ENCODE data around the gene STXBP5L.
"Not testable (repeated sequence)": the region's sequence is repeated elsewhere in the genome, so short reads cannot be mapped to it uniquely, and the experiment has no call there.

STXBP5L gene

GRCh38 chr3:121096953-121097352, 188.9 kb downstream of the STXBP5L start:
- no peak for TF ChIP-seq CTCF (IDR thresholded peaks at IDR 0.05; ENCODE audit: control insufficient read depth, extremely low read depth, insufficient read depth)
- peak overlapping the region; percentile 28 for H3K4me3 ChIP-seq (ENCODE audit: low read depth, low read length)
- peak; percentile 68 for DNase-seq (ENCODE audit: low read depth)

GRCh38 chr3:121111086-121111485, 203.1 kb downstream of the STXBP5L start:
- DNase-seq (ENCODE audit: low read depth); H3K4me3 ChIP-seq (ENCODE audit: low read depth, low read length): not testable (repeated sequence)

GRCh38 chr3:121111914-121112612, 204.1 kb downstream of the STXBP5L start:
- H3K4me3 ChIP-seq (ENCODE audit: low read depth, low read length), result no peak overlapping the region
- DNase-seq (ENCODE audit: low read depth), result no peak
- no peak for TF ChIP-seq CTCF (IDR thresholded peaks at IDR 0.05; ENCODE audit: control insufficient read depth, extremely low read depth, insufficient read depth)

- no peak for DNase-seq (ENCODE audit: low read depth)
- no peak for TF ChIP-seq CTCF (IDR thresholded peaks at IDR 0.05; ENCODE audit: control insufficient read depth, extremely low read depth, insufficient read depth)
- no peak overlapping the region for H3K4me3 ChIP-seq (ENCODE audit: low read depth, low read length)
Measured at GRCh38 chr3:121126033-121126706, 218.2 kb downstream of the STXBP5L start.

- DNase-seq (ENCODE audit: low read depth), result no peak
- H3K4me3 ChIP-seq (ENCODE audit: low read depth, low read length), result no peak overlapping the region
- no peak for TF ChIP-seq CTCF (IDR thresholded peaks at IDR 0.05; ENCODE audit: control insufficient read depth, extremely low read depth, insufficient read depth)
Measured at GRCh38 chr3:121126707-121127035, 218.7 kb downstream of the STXBP5L start.

- H3K4me3 ChIP-seq (ENCODE audit: low read depth, low read length), result no peak overlapping the region
- peak; percentile 33; the same call in 1 of the 2 replicates for TF ChIP-seq CTCF (IDR thresholded peaks at IDR 0.05; ENCODE audit: control insufficient read depth, extremely low read depth, insufficient read depth)
- peak; percentile 50 for DNase-seq (ENCODE audit: low read depth)
Measured at GRCh38 chr3:121152573-121152972, 244.6 kb downstream of the STXBP5L start.

GRCh38 chr3:121153851-121154250, 245.8 kb downstream of the STXBP5L start:
- H3K4me3 ChIP-seq (ENCODE audit: low read depth, low read length), result no peak overlapping the region
- no peak for TF ChIP-seq CTCF (IDR thresholded peaks at IDR 0.05; ENCODE audit: control insufficient read depth, extremely low read depth, insufficient read depth)
- no peak for DNase-seq (ENCODE audit: low read depth)
